Measurements from ENCODE around the gene MEIS1. TPM values are rescaled to one million over a fixed set of nuclear protein-coding genes. Genes with fewer than 3 reads are reported as not detected.
A peak's percentile ranks its signal among the peaks of the same experiment; 100 is the strongest.

Gene MEIS1
- total RNA-seq, 1 donor from 2014 or later = 3.4 TPM

GRCh38 chr2:66596256-66596655 lies 161.3 kb downstream of the MEIS1 start:
- H3K4me1 ChIP-seq (ENCODE audit: insufficient read depth, low read length) = no peaks in the 10 kb centered on the region
- no peaks in the 10 kb centered on the region for H3K27me3 ChIP-seq (ENCODE audit: insufficient read depth, low read length)
- peak; percentile 50 for DNase-seq (ENCODE audit: low read depth)
- peaks cover 3% of the 10 kb centered on the region for H3K9me3 Mint-ChIP-seq (ENCODE audit: unreplicated experiment)
- no peaks in the 10 kb centered on the region for H3K36me3 Mint-ChIP-seq (ENCODE audit: low read depth, unreplicated experiment)
- H3K4me3 ChIP-seq (ENCODE audit: insufficient read depth, low read depth, low read length) = no peak overlapping the region
- H2AFZ ChIP-seq (ENCODE audit: low read depth, low read length) = no peak overlapping the region
- no peaks in the 10 kb centered on the region for H3K79me2 ChIP-seq (ENCODE audit: insufficient read depth, low read length)
- no peak overlapping the region for H3K9ac ChIP-seq (ENCODE audit: low read length)
- no peak overlapping the region for H3K4me3 Mint-ChIP-seq (ENCODE audit: unreplicated experiment)
- no peak for FAIRE-seq
- H3K27me3 Mint-ChIP-seq (ENCODE audit: low read depth, unreplicated experiment) = no peaks in the 10 kb centered on the region
- H3K27ac Mint-ChIP-seq (ENCODE audit: unreplicated experiment) = no peak overlapping the region
- H3K27ac ChIP-seq (ENCODE audit: low read depth, low read length) = no peak overlapping the region
- no peak for TF ChIP-seq CTCF (IDR thresholded peaks at IDR 0.05; ENCODE audit: insufficient read depth, low read depth, low read length)
- TF ChIP-seq EZH2 (IDR thresholded peaks at IDR 0.05; ENCODE audit: insufficient read depth, low read length) = no peak
- H3K36me3 ChIP-seq (ENCODE audit: insufficient read depth, low read length) = no peaks in the 10 kb centered on the region
- no peaks in the 10 kb centered on the region for H4K20me1 ChIP-seq (ENCODE audit: insufficient read depth, low read length)
- no peaks in the 10 kb centered on the region for H3K9me3 ChIP-seq (ENCODE audit: insufficient read depth, low read depth, low read length)
- no peaks in the 10 kb centered on the region for H3K4me1 Mint-ChIP-seq (ENCODE audit: low read depth, unreplicated experiment)
- H3K4me2 ChIP-seq (ENCODE audit: low read length) = no peak overlapping the region

GRCh38 chr2:66601624-66602023 lies 166.7 kb downstream of the MEIS1 start:
- Histone ChIP-seq H3K9ac (ENCODE audit: low read length) (no peak overlapping the region), H3K36me3 (ENCODE audit: insufficient read depth, low read length) (no peaks in the 10 kb centered on the region), H3K79me2 (ENCODE audit: insufficient read depth, low read length) (no peaks in the 10 kb centered on the region), H4K20me1 (ENCODE audit: insufficient read depth, low read length) (no peaks in the 10 kb centered on the region), H3K4me1 (ENCODE audit: insufficient read depth, low read length) (no peaks in the 10 kb centered on the region), H3K4me3 (ENCODE audit: insufficient read depth, low read depth, low read length) (no peak overlapping the region), H3K4me2 (ENCODE audit: low read length) (no peak overlapping the region), H3K9me3 (ENCODE audit: insufficient read depth, low read depth, low read length) (no peaks in the 10 kb centered on the region), H2AFZ (ENCODE audit: low read depth, low read length) (no peak overlapping the region), H3K27me3 (ENCODE audit: insufficient read depth, low read length) (no peaks in the 10 kb centered on the region), H3K27ac (ENCODE audit: low read depth, low read length) (no peak overlapping the region)
- no peak overlapping the region for H3K27ac Mint-ChIP-seq (ENCODE audit: unreplicated experiment)
- no peaks in the 10 kb centered on the region for H3K27me3 Mint-ChIP-seq (ENCODE audit: low read depth, unreplicated experiment)
- H3K4me3 Mint-ChIP-seq (ENCODE audit: unreplicated experiment) = no peak overlapping the region
- peaks cover 3% of the 10 kb centered on the region for H3K9me3 Mint-ChIP-seq (ENCODE audit: unreplicated experiment)
- DNase-seq (ENCODE audit: low read depth) (no peak), FAIRE-seq (no peak)
- H3K4me1 Mint-ChIP-seq (ENCODE audit: low read depth, unreplicated experiment) = no peaks in the 10 kb centered on the region
- H3K36me3 Mint-ChIP-seq (ENCODE audit: low read depth, unreplicated experiment) = no peaks in the 10 kb centered on the region
- no peak for TF ChIP-seq CTCF (IDR thresholded peaks at IDR 0.05; ENCODE audit: insufficient read depth, low read depth, low read length)
- TF ChIP-seq EZH2 (IDR thresholded peaks at IDR 0.05; ENCODE audit: insufficient read depth, low read length) = no peak

GRCh38 chr2:66602341-66602740 lies 167.4 kb downstream of the MEIS1 start:
- Histone ChIP-seq H3K27ac (ENCODE audit: low read depth, low read length) (no peak overlapping the region), H2AFZ (ENCODE audit: low read depth, low read length) (no peak overlapping the region), H3K27me3 (ENCODE audit: insufficient read depth, low read length) (no peaks in the 10 kb centered on the region), H3K9me3 (ENCODE audit: insufficient read depth, low read depth, low read length) (no peaks in the 10 kb centered on the region), H3K79me2 (ENCODE audit: insufficient read depth, low read length) (no peaks in the 10 kb centered on the region), H4K20me1 (ENCODE audit: insufficient read depth, low read length) (no peaks in the 10 kb centered on the region), H3K4me2 (ENCODE audit: low read length) (no peak overlapping the region), H3K9ac (ENCODE audit: low read length) (no peak overlapping the region), H3K36me3 (ENCODE audit: insufficient read depth, low read length) (no peaks in the 10 kb centered on the region), H3K4me3 (ENCODE audit: insufficient read depth, low read depth, low read length) (no peak overlapping the region), H3K4me1 (ENCODE audit: insufficient read depth, low read length) (no peaks in the 10 kb centered on the region)
- FAIRE-seq = no peak
- no peak for DNase-seq (ENCODE audit: low read depth)
- H3K4me3 Mint-ChIP-seq (ENCODE audit: unreplicated experiment) = no peak overlapping the region
- no peaks in the 10 kb centered on the region for H3K36me3 Mint-ChIP-seq (ENCODE audit: low read depth, unreplicated experiment)
- H3K9me3 Mint-ChIP-seq (ENCODE audit: unreplicated experiment) = peaks cover 3% of the 10 kb centered on the region
- H3K27ac Mint-ChIP-seq (ENCODE audit: unreplicated experiment) = no peak overlapping the region
- TF ChIP-seq EZH2 (IDR thresholded peaks at IDR 0.05; ENCODE audit: insufficient read depth, low read length) = no peak
- TF ChIP-seq CTCF (IDR thresholded peaks at IDR 0.05; ENCODE audit: insufficient read depth, low read depth, low read length) = no peak
- no peaks in the 10 kb centered on the region for H3K4me1 Mint-ChIP-seq (ENCODE audit: low read depth, unreplicated experiment)
- H3K27me3 Mint-ChIP-seq (ENCODE audit: low read depth, unreplicated experiment) = no peaks in the 10 kb centered on the region

Measured in astrocyte (in vitro differentiated cells and primary cell).